Neural cell (in vitro differentiated cells): ENCODE data around the gene MOB3B. TPM values are rescaled to one million over a fixed set of nuclear protein-coding genes. Genes with fewer than 3 reads are reported as not detected.

Experiments used
- H2AFZ ChIP-seq: fragments of 200-600, 300-800 bp; sonication (generic), shearing (Covaris generic); 2 replicates; pipeline ENCODE4 v1.6.0; 2014; ENCODE audit warnings: low read depth, mild to moderate bottlenecking, antibody characterized with exemption, low read length, moderate library complexity
- H3F3A ChIP-seq: fragments of 200-600 bp; shearing (Covaris generic); 2 replicates; pipeline ENCODE4 v1.6.1; 2016; ENCODE audit warnings: mild to moderate bottlenecking, moderate library complexity, mixed read lengths, antibody characterized with exemption, low read length; ENCODE audit not compliant: insufficient read depth, poor library complexity, severe bottlenecking
- H3K27ac ChIP-seq: fragments of 200-600, 300-800 bp; sonication (generic), shearing (Covaris generic); 2 replicates; pipeline ENCODE4 v1.5.1; 2014; ENCODE audit warnings: mild to moderate bottlenecking, low read length, moderate library complexity
- H3K27me3 ChIP-seq: fragments of 300-800, 200-600 bp; sonication (generic), shearing (Covaris generic); 2 replicates; pipeline ENCODE4 v1.6.0; 2014; ENCODE audit warnings: mild to moderate bottlenecking, low read depth, low read length, moderate library complexity; ENCODE audit not compliant: insufficient read depth
- H3K36me3 ChIP-seq: fragments of 300-800, 200-600 bp; sonication (generic), shearing (Covaris generic); 2 replicates; pipeline ENCODE4 v1.5.1; 2014; ENCODE audit warnings: mild to moderate bottlenecking, antibody characterized with exemption, low read length, moderate library complexity; ENCODE audit not compliant: insufficient read depth
- H3K4me2 ChIP-seq: fragments of 300-800, 200-600 bp; sonication (generic), shearing (Covaris generic); 2 replicates; pipeline ENCODE4 v1.6.0; 2014; ENCODE audit warnings: mild to moderate bottlenecking, low read length
- H3K4me3 ChIP-seq: fragments of 300-800, 200-600 bp; sonication (generic), shearing (Covaris generic); 2 replicates; pipeline ENCODE4 v1.5.1; 2014; ENCODE audit warnings: mild to moderate bottlenecking, low read length, moderate library complexity
- H3K79me2 ChIP-seq: fragments of 200-600 bp; shearing (Covaris generic); replicated peaks from 2 replicates; pipeline ENCODE4 v1.6.0; 2014; ENCODE audit warnings: mild to moderate bottlenecking, low read length, moderate library complexity; ENCODE audit not compliant: insufficient read depth
- H3K9ac ChIP-seq: fragments of 300-800, 200-600 bp; sonication (generic), shearing (Covaris generic); 2 replicates; pipeline ENCODE4 v1.6.1; 2016; ENCODE audit warnings: mild to moderate bottlenecking, low read length, mixed read lengths
- H3K9me2 ChIP-seq: fragments of 200-600 bp; shearing (Covaris generic); 2 replicates; pipeline ENCODE4 v1.6.1; 2016; ENCODE audit warnings: mild to moderate bottlenecking, low read length, mixed read lengths; ENCODE audit not compliant: insufficient read depth
- H3K9me3 ChIP-seq: fragments of 200-600, 300-800 bp; sonication (generic), shearing (Covaris generic); 2 replicates; pipeline ENCODE4 v1.6.1; 2016; ENCODE audit warnings: mild to moderate bottlenecking, mixed run types, low read length, moderate library complexity, mixed read lengths
- H4K20me1 ChIP-seq: fragments of 200-600 bp; shearing (Covaris generic); 2 replicates; pipeline ENCODE4 v1.6.1; 2016; ENCODE audit warnings: mild to moderate bottlenecking, mixed run types; ENCODE audit not compliant: insufficient read depth
- CTCF ChIP-seq: fragments of 450-650 bp; IDR thresholded peaks from 2 replicates; pipeline ENCODE4 v1.5.1; 2014; ENCODE audit warnings: antibody characterized with exemption, mild to moderate bottlenecking, moderate library complexity; ENCODE audit not compliant: poor library complexity, severe bottlenecking
- EP300 ChIP-seq: fragments of 450-650 bp; conservative IDR thresholded peaks from 2 replicates; pipeline ENCODE4 v1.6.1; 2014; ENCODE audit warnings: antibody characterized with exemption, mild to moderate bottlenecking, moderate library complexity; ENCODE audit not compliant: poor library complexity, severe bottlenecking
- EZH2 ChIP-seq: fragments of 200-600, 300-800 bp; shearing (Covaris generic), sonication (generic); IDR thresholded peaks from 2 replicates; pipeline ENCODE4 v1.6.1; 2014; ENCODE audit warnings: antibody characterized with exemption, low read length, borderline replicate concordance, mild to moderate bottlenecking; ENCODE audit not compliant: insufficient read depth, poor library complexity, severe bottlenecking
- MXI1 ChIP-seq: fragments of 450-650 bp; conservative IDR thresholded peaks from 2 replicates; pipeline ENCODE4 v1.6.1; 2014; ENCODE audit warnings: antibody characterized with exemption, mild to moderate bottlenecking; ENCODE audit not compliant: poor library complexity, severe bottlenecking
- POLR2AphosphoS5 ChIP-seq: IDR thresholded peaks from 2 replicates; pipeline ENCODE4 v1.6.1; 2012
- RAD21 ChIP-seq: fragments of 450-650 bp; conservative IDR thresholded peaks from 2 replicates; pipeline ENCODE4 v1.6.1; 2014; ENCODE audit warnings: antibody characterized with exemption, mild to moderate bottlenecking, moderate library complexity
- SMC3 ChIP-seq: fragments of 450-650 bp; conservative IDR thresholded peaks from 2 replicates; pipeline ENCODE4 v1.6.1; 2014; ENCODE audit warnings: antibody characterized with exemption, mild to moderate bottlenecking, moderate library complexity; ENCODE audit not compliant: poor library complexity
- TAF1 ChIP-seq: IDR thresholded peaks from 2 replicates; pipeline ENCODE4 v1.6.1; 2012; ENCODE audit warnings: low read depth
- polyA plus RNA-seq: library from polyadenylated mRNA; depleted of rRNA; stranded (reverse); fragments of >200 nt; gene quantifications from 2 replicates; pipeline ENCODE4 v1.2.3, GENCODE V29; 2014
- TF ChIP-seq, protein P1 (sequence below): IDR thresholded peaks from 2 replicates; pipeline ENCODE4 v1.6.1; 2012; ENCODE audit warnings: borderline replicate concordance

The MOB3B gene
- polyA plus RNA-seq, 1 donor from 2014 or later = 1.8 TPM

GRCh38 chr9:27533311-27533710 is 3.7 kb upstream of the MOB3B start:
- Histone ChIP-seq H3K9me3 (no peaks in the 10 kb centered on the region), H4K20me1 (no peaks in the 10 kb centered on the region), H3K79me2 (no peaks in the 10 kb centered on the region), H3K4me3 (no peak overlapping the region), H3K9me2 (no peaks in the 10 kb centered on the region), H3K27ac (no peak overlapping the region), H3K4me2 (no peak overlapping the region), H2AFZ (no peak overlapping the region), H3F3A (peaks cover 3% of the 10 kb centered on the region), H3K27me3 (peaks cover 7% of the 10 kb centered on the region), H3K9ac (no peak overlapping the region), H3K36me3 (peaks cover 10% of the 10 kb centered on the region)
- TF ChIP-seq CTCF (no peak), SMC3 (no peak), RAD21 (no peak), EP300 (no peak), TAF1 (no peak), MXI1 (no peak), EZH2 (no peak), POLR2AphosphoS5 (no peak)
- TF ChIP-seq, protein P1, sequence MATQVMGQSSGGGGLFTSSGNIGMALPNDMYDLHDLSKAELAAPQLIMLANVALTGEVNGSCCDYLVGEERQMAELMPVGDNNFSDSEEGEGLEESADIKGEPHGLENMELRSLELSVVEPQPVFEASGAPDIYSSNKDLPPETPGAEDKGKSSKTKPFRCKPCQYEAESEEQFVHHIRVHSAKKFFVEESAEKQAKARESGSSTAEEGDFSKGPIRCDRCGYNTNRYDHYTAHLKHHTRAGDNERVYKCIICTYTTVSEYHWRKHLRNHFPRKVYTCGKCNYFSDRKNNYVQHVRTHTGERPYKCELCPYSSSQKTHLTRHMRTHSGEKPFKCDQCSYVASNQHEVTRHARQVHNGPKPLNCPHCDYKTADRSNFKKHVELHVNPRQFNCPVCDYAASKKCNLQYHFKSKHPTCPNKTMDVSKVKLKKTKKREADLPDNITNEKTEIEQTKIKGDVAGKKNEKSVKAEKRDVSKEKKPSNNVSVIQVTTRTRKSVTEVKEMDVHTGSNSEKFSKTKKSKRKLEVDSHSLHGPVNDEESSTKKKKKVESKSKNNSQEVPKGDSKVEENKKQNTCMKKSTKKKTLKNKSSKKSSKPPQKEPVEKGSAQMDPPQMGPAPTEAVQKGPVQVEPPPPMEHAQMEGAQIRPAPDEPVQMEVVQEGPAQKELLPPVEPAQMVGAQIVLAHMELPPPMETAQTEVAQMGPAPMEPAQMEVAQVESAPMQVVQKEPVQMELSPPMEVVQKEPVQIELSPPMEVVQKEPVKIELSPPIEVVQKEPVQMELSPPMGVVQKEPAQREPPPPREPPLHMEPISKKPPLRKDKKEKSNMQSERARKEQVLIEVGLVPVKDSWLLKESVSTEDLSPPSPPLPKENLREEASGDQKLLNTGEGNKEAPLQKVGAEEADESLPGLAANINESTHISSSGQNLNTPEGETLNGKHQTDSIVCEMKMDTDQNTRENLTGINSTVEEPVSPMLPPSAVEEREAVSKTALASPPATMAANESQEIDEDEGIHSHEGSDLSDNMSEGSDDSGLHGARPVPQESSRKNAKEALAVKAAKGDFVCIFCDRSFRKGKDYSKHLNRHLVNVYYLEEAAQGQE = no peak

DNA sequence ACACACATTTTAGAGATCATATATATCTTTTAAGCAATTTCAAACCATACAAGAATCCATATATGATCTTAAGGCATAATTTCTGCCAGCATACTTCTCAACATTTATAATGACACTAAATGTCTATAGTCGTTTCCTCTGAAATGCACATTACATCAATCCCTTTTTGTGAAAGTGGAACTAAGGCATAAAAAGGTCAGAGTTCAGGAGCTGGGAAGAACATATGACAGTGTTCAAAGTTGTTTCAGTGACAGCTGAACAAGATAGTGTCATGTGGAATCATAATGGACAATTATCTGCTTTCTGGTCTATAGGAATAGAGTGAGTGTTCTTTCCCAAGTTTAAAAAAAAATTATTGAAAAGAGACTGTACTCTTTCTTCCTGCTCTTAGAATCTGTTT is 2.4 kb upstream of the MOB3B start:
- TF ChIP-seq EP300 (no peak), TAF1 (no peak), EZH2 (no peak), RAD21 (no peak), MXI1 (no peak), CTCF (no peak), SMC3 (no peak), POLR2AphosphoS5 (no peak)
- TF ChIP-seq, protein P1 = no peak
- H3K27ac ChIP-seq = no peak overlapping the region
- H2AFZ ChIP-seq = no peak overlapping the region

More for the DNA sequence above, 2.4 kb upstream of the MOB3B start:
- no peak overlapping the region for H3K4me3 ChIP-seq
- no peaks in the 10 kb centered on the region for H3K9me3 ChIP-seq
- H3K9ac ChIP-seq = no peak overlapping the region
- H3K27me3 ChIP-seq = peaks cover 7% of the 10 kb centered on the region
- peaks cover 10% of the 10 kb centered on the region for H3K36me3 ChIP-seq
- no peaks in the 10 kb centered on the region for H3K9me2 ChIP-seq
- peaks cover 3% of the 10 kb centered on the region for H3F3A ChIP-seq
- peaks cover 7% of the 10 kb centered on the region for H3K79me2 ChIP-seq
- H4K20me1 ChIP-seq = no peaks in the 10 kb centered on the region
- no peak overlapping the region for H3K4me2 ChIP-seq
